Left ventricle myocardium inferior (tissue), 1 donor: Measurements from ENCODE around the gene MSI2. TPM values are rescaled to one million over a fixed set of nuclear protein-coding genes. Genes with fewer than 3 reads are reported as not detected.

Experiments used
- DNase-seq: peaks from one replicate; pipeline ENCODE4 v3.0.0-alpha.2; 2020
- H3K27ac ChIP-seq: fragments of 200-600 bp; replicated peaks from 2 replicates; pipeline ENCODE4 v1.8.0; 2021
- H3K27me3 ChIP-seq: fragments of 200-600 bp; 2 replicates; pipeline ENCODE4 v1.8.0; 2021; ENCODE audit warnings: low read depth
- H3K36me3 ChIP-seq: fragments of 200-600 bp; 2 replicates; pipeline ENCODE4 v1.8.0; 2021
- H3K4me1 ChIP-seq: fragments of 200-600 bp; 2 replicates; pipeline ENCODE4 v1.8.0; 2021
- H3K4me3 ChIP-seq: fragments of 200-600 bp; 2 replicates; pipeline ENCODE4 v1.8.0; 2021; ENCODE audit warnings: mild to moderate bottlenecking, moderate library complexity
- H3K9me3 ChIP-seq: fragments of 200-600 bp; replicated peaks from 2 replicates; pipeline ENCODE4 v1.8.0; 2021
- CTCF ChIP-seq: fragments of 200-600 bp; IDR thresholded peaks from 2 replicates; pipeline ENCODE4 v1.8.0; 2021; ENCODE audit warnings: antibody characterized with exemption, mild to moderate bottlenecking, borderline replicate concordance
- intact Hi-C: fragments of 100-400 bp; cut with micrococcal nuclease; formaldehyde crosslinking; loops from one replicate; pipeline ENCODE4 v1.11.0; 2022
- total RNA-seq: library from RNA; stranded (reverse); fragmentation: NEBNext Ultra II Directional; extraction: Animal tissue kit (Norgen Biotek cat#: 25700); gene quantifications from one replicate; pipeline ENCODE4 v1.2.1, GENCODE V29; 2021
- donor health status: DM: no; HTN: yes; CAD: no; lungs with severe emphysema.

Gene MSI2
- total RNA-seq, 1 donor from 2014 or later: 118 TPM

GRCh38 chr17:57429966-57430365, 173.6 kb downstream of the MSI2 start:
- H3K4me1 ChIP-seq: peaks cover 17% of the 10 kb centered on the region
- no peak overlapping the region for H3K4me3 ChIP-seq
- H3K36me3 ChIP-seq: no peaks in the 10 kb centered on the region
- no peak for DNase-seq
- intact Hi-C loops: no loop called here
- no peak overlapping the region for H3K27ac ChIP-seq
- H3K9me3 ChIP-seq: no peaks in the 10 kb centered on the region
- no peaks in the 10 kb centered on the region for H3K27me3 ChIP-seq
- TF ChIP-seq CTCF: no peak

- no peak for DNase-seq
- intact Hi-C loops: no loop called here
- no peak overlapping the region for H3K27ac ChIP-seq
- no peaks in the 10 kb centered on the region for H3K36me3 ChIP-seq
- no peaks in the 10 kb centered on the region for H3K9me3 ChIP-seq
- no peak overlapping the region for H3K4me3 ChIP-seq
- no peaks in the 10 kb centered on the region for H3K27me3 ChIP-seq
- peaks cover 5% of the 10 kb centered on the region for H3K4me1 ChIP-seq
- TF ChIP-seq CTCF: no peak
Observed at GRCh38 chr17:57431415-57431814, 175.1 kb downstream of the MSI2 start.

- Histone ChIP-seq H3K4me1 (peaks cover 12% of the 10 kb centered on the region), H3K27ac (no peak overlapping the region), H3K9me3 (no peaks in the 10 kb centered on the region), H3K36me3 (no peaks in the 10 kb centered on the region), H3K27me3 (no peaks in the 10 kb centered on the region), H3K4me3 (no peak overlapping the region)
- no peak for DNase-seq
- TF ChIP-seq CTCF: no peak
- intact Hi-C loops: no loop called here
Observed at GRCh38 chr17:57432507-57433277, 176.4 kb downstream of the MSI2 start.

GRCh38 chr17:57433452-57433851, 177.1 kb downstream of the MSI2 start:
- Histone ChIP-seq H3K36me3 (no peaks in the 10 kb centered on the region), H3K4me1 (peaks cover 19% of the 10 kb centered on the region), H3K27ac (no peak overlapping the region), H3K9me3 (no peaks in the 10 kb centered on the region), H3K27me3 (no peaks in the 10 kb centered on the region), H3K4me3 (no peak overlapping the region)
- no peak for DNase-seq
- intact Hi-C loops: no loop called here
- no peak for TF ChIP-seq CTCF

GRCh38 chr17:57434361-57434760, 178.0 kb downstream of the MSI2 start:
- Histone ChIP-seq H3K4me1 (peaks cover 24% of the 10 kb centered on the region), H3K27me3 (no peaks in the 10 kb centered on the region), H3K4me3 (no peak overlapping the region), H3K9me3 (no peaks in the 10 kb centered on the region), H3K27ac (no peak overlapping the region), H3K36me3 (no peaks in the 10 kb centered on the region)
- DNase-seq: no peak
- intact Hi-C loops: no loop called here
- no peak for TF ChIP-seq CTCF
